HEK293 (cell line): Measurements from ENCODE around the gene ROPN1L.

ENCODE experiments used
- IKZF3 ChIP-seq: fragments of 450-650 bp; IDR thresholded peaks from 2 replicates; pipeline ENCODE4 v1.5.0; 2018; ENCODE audit warnings: missing biosample characterization, mild to moderate bottlenecking, missing genetic modification characterization, moderate library complexity
- MYNN ChIP-seq: fragments of 450-650 bp; formaldehyde crosslinking; IDR thresholded peaks from 2 replicates; pipeline ENCODE4 v1.5.1; 2016; ENCODE audit warnings: missing biosample characterization, missing genetic modification characterization, borderline replicate concordance
- PRDM2 ChIP-seq: fragments of 450-650 bp; formaldehyde crosslinking; IDR thresholded peaks from 2 replicates; pipeline ENCODE4 v1.5.1; 2016; ENCODE audit warnings: missing biosample characterization, missing genetic modification characterization, borderline replicate concordance
- SCRT1 ChIP-seq: fragments of 450-650 bp; formaldehyde crosslinking; IDR thresholded peaks from 2 replicates; pipeline ENCODE4 v1.5.1; 2016; ENCODE audit warnings: missing biosample characterization, missing genetic modification characterization, borderline replicate concordance
- ZBTB17 ChIP-seq: fragments of 450-650 bp; formaldehyde crosslinking; IDR thresholded peaks from 2 replicates; pipeline ENCODE4 v1.5.1; 2016; ENCODE audit warnings: missing biosample characterization, missing genetic modification characterization
- ZBTB48 ChIP-seq: fragments of 450-650 bp; formaldehyde crosslinking; IDR thresholded peaks from 2 replicates; pipeline ENCODE4 v1.5.1; 2016; ENCODE audit warnings: missing biosample characterization, missing genetic modification characterization
- ZBTB8A ChIP-seq: fragments of 450-650 bp; formaldehyde crosslinking; IDR thresholded peaks from 2 replicates; pipeline ENCODE4 v1.5.1; 2016; ENCODE audit warnings: missing biosample characterization, missing genetic modification characterization
- ZFP3 ChIP-seq: fragments of 450-650 bp; formaldehyde crosslinking; IDR thresholded peaks from 2 replicates; pipeline ENCODE4 v1.5.1; 2016; ENCODE audit warnings: low read depth, missing biosample characterization, missing genetic modification characterization
- ZNF10 ChIP-seq: fragments of 450-650 bp; formaldehyde crosslinking; IDR thresholded peaks from 2 replicates; pipeline ENCODE4 v1.5.1; 2017; ENCODE audit warnings: missing biosample characterization, missing genetic modification characterization
- ZNF114 ChIP-seq: fragments of 450-650 bp; formaldehyde crosslinking; IDR thresholded peaks from 2 replicates; pipeline ENCODE4 v1.5.0; 2017; ENCODE audit warnings: missing biosample characterization, missing genetic modification characterization
- ZNF488 ChIP-seq: fragments of 450-650 bp; formaldehyde crosslinking; IDR thresholded peaks from 2 replicates; pipeline ENCODE4 v1.5.1; 2016; ENCODE audit warnings: missing biosample characterization, missing genetic modification characterization
- ZNF560 ChIP-seq: fragments of 450-650 bp; formaldehyde crosslinking; IDR thresholded peaks from 2 replicates; pipeline ENCODE4 v1.5.1; 2017; ENCODE audit warnings: missing biosample characterization, missing genetic modification characterization, borderline replicate concordance
- ZNF677 ChIP-seq: fragments of 450-650 bp; IDR thresholded peaks from 2 replicates; pipeline ENCODE4 v1.5.0; 2018; ENCODE audit warnings: missing biosample characterization, mild to moderate bottlenecking, missing genetic modification characterization, moderate library complexity
- ZXDB ChIP-seq: fragments of 450-650 bp; formaldehyde crosslinking; IDR thresholded peaks from 2 replicates; pipeline ENCODE4 v1.5.1; 2016; ENCODE audit warnings: missing biosample characterization, missing genetic modification characterization
- TF ChIP-seq, protein P1 (sequence below): fragments of 450-650 bp; formaldehyde crosslinking; IDR thresholded peaks from 2 replicates; pipeline ENCODE4 v1.5.1; 2016; ENCODE audit warnings: missing biosample characterization, missing genetic modification characterization
- TF ChIP-seq, protein P2 (sequence below): fragments of 450-650 bp; formaldehyde crosslinking; IDR thresholded peaks from 2 replicates; pipeline ENCODE4 v1.5.1; 2016; ENCODE audit warnings: missing biosample characterization, missing genetic modification characterization, low read depth
- TF ChIP-seq, protein P3 (sequence below): fragments of 450-650 bp; formaldehyde crosslinking; IDR thresholded peaks from 2 replicates; pipeline ENCODE4; 2016; ENCODE audit warnings: missing biosample characterization, missing genetic modification characterization
- TF ChIP-seq, protein P4 (sequence below): fragments of 450-650 bp; formaldehyde crosslinking; conservative IDR thresholded peaks from 2 replicates; pipeline ENCODE4 v1.5.1; 2016; ENCODE audit warnings: low read depth, missing biosample characterization, missing genetic modification characterization
- TF ChIP-seq, protein P5 (sequence below): fragments of 450-650 bp; formaldehyde crosslinking; IDR thresholded peaks from 2 replicates; pipeline ENCODE4 v1.5.1; 2017; ENCODE audit warnings: missing biosample characterization, missing genetic modification characterization

ROPN1L gene

DNA sequence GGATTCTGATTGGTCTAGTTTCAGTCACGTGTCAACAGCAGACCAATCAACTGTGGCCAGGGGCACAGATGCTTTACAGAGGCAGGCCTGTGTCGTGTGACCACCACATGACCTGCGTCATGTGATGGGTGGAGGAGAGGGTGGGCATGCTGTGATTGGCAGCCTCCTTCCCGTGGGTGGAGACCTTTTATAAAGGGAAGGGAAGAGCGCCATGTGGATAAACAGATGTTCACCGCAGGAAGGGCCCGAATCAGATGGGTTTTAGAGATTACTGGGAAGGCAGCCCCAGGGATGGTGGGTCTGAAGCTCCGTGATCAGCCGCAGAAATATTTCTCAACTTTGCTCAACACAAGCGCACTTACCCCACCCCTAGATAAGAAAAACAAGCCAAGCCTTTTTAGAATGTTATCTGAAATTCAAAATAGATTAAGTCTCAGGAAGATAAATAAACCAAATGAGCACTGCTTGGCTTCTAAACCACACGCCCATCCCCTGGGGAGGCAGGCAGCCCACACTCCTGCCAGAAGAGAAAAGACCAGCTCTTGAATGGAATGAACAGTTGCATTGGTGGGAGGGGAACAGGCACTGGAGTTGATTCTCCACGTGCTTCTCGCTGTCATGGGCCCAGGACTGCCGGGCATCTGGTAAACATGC is 43.6 kb downstream of the ROPN1L start (continued):
- TF ChIP-seq ZNF677 (tag by site-specific recombination) (no peak), ZFP3 (tag by site-specific recombination) (no peak), PRDM2 (tag by site-specific recombination) (no peak), MYNN (tag by site-specific recombination) (no peak), ZNF114 (tag by site-specific recombination) (no peak), IKZF3 (tag by site-specific recombination) (peak; percentile 41; the same call in 1 of the 2 replicates), ZXDB (tag by site-specific recombination) (peak; percentile 74), SCRT1 (tag by site-specific recombination) (no peak), ZNF560 (tag by site-specific recombination) (no peak), ZNF488 (tag by site-specific recombination) (peak; percentile 78; the same call in 1 of the 2 replicates), ZBTB48 (tag by site-specific recombination) (peak; percentile 78), ZNF10 (no peak), ZBTB8A (tag by site-specific recombination) (0 out of 2 replicates have a peak, but pooled peaks have one; percentile 12), ZBTB17 (tag by site-specific recombination) (peak; percentile 44; the same call in 1 of the 2 replicates)
- TF ChIP-seq, protein P1, sequence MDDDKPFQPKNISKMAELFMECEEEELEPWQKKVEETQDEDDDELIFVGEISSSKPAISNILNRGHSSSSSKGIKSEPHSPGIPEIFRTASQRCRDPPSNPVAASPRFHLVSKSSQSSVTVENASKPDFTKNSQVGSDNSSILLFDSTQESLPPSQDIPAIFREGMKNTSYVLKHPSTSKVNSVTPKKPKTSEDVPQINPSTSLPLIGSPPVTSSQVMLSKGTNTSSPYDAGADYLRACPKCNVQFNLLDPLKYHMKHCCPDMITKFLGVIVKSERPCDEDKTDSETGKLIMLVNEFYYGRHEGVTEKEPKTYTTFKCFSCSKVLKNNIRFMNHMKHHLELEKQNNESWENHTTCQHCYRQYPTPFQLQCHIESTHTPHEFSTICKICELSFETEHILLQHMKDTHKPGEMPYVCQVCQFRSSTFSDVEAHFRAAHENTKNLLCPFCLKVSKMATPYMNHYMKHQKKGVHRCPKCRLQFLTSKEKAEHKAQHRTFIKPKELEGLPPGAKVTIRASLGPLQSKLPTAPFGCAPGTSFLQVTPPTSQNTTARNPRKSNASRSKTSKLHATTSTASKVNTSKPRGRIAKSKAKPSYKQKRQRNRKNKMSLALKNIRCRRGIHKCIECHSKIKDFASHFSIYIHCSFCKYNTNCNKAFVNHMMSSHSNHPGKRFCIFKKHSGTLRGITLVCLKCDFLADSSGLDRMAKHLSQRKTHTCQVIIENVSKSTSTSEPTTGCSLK (tag by site-specific recombination): no peak
- TF ChIP-seq, protein P2, sequence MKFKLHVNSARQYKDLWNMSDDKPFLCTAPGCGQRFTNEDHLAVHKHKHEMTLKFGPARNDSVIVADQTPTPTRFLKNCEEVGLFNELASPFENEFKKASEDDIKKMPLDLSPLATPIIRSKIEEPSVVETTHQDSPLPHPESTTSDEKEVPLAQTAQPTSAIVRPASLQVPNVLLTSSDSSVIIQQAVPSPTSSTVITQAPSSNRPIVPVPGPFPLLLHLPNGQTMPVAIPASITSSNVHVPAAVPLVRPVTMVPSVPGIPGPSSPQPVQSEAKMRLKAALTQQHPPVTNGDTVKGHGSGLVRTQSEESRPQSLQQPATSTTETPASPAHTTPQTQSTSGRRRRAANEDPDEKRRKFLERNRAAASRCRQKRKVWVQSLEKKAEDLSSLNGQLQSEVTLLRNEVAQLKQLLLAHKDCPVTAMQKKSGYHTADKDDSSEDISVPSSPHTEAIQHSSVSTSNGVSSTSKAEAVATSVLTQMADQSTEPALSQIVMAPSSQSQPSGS (tag by site-specific recombination): peak; percentile 3; the same call in 1 of the 2 replicates
- TF ChIP-seq, protein P3, sequence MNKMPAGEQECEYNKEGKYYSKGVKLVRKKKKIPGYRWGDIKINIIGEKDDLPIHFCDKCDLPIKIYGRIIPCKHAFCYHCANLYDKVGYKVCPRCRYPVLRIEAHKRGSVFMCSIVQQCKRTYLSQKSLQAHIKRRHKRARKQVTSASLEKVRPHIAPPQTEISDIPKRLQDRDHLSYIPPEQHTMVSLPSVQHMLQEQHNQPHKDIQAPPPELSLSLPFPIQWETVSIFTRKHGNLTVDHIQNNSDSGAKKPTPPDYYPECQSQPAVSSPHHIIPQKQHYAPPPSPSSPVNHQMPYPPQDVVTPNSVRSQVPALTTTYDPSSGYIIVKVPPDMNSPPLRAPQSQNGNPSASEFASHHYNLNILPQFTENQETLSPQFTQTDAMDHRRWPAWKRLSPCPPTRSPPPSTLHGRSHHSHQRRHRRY: no peak
- TF ChIP-seq, protein P4, sequence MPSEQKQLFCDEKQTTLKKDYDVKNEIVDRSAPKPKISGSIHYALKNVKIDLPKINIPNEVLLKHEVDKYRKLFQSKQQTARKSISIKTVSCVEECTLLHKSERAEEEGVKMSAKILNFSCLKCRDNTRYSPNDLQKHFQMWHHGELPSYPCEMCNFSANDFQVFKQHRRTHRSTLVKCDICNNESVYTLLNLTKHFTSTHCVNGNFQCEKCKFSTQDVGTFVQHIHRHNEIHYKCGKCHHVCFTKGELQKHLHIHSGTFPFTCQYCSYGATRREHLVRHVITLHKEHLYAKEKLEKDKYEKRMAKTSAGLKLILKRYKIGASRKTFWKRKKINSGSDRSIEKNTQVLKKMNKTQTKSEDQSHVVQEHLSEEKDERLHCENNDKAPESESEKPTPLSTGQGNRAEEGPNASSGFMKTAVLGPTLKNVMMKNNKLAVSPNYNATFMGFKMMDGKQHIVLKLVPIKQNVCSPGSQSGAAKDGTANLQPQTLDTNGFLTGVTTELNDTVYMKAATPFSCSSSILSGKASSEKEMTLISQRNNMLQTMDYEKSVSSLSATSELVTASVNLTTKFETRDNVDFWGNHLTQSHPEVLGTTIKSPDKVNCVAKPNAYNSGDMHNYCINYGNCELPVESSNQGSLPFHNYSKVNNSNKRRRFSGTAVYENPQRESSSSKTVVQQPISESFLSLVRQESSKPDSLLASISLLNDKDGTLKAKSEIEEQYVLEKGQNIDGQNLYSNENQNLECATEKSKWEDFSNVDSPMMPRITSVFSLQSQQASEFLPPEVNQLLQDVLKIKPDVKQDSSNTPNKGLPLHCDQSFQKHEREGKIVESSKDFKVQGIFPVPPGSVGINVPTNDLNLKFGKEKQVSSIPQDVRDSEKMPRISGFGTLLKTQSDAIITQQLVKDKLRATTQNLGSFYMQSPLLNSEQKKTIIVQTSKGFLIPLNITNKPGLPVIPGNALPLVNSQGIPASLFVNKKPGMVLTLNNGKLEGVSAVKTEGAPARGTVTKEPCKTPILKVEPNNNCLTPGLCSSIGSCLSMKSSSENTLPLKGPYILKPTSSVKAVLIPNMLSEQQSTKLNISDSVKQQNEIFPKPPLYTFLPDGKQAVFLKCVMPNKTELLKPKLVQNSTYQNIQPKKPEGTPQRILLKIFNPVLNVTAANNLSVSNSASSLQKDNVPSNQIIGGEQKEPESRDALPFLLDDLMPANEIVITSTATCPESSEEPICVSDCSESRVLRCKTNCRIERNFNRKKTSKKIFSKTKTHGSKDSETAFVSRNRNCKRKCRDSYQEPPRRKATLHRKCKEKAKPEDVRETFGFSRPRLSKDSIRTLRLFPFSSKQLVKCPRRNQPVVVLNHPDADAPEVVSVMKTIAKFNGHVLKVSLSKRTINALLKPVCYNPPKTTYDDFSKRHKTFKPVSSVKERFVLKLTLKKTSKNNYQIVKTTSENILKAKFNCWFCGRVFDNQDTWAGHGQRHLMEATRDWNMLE (tag by site-specific recombination): peak; percentile 69
- TF ChIP-seq, protein P5, sequence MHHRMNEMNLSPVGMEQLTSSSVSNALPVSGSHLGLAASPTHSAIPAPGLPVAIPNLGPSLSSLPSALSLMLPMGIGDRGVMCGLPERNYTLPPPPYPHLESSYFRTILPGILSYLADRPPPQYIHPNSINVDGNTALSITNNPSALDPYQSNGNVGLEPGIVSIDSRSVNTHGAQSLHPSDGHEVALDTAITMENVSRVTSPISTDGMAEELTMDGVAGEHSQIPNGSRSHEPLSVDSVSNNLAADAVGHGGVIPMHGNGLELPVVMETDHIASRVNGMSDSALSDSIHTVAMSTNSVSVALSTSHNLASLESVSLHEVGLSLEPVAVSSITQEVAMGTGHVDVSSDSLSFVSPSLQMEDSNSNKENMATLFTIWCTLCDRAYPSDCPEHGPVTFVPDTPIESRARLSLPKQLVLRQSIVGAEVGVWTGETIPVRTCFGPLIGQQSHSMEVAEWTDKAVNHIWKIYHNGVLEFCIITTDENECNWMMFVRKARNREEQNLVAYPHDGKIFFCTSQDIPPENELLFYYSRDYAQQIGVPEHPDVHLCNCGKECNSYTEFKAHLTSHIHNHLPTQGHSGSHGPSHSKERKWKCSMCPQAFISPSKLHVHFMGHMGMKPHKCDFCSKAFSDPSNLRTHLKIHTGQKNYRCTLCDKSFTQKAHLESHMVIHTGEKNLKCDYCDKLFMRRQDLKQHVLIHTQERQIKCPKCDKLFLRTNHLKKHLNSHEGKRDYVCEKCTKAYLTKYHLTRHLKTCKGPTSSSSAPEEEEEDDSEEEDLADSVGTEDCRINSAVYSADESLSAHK (tag by site-specific recombination): no peak
